HCT116 (cell line): Measurements from ENCODE around the gene NLRC5.

ENCODE experiments used
- CTCF ChIP-seq, 3 experiments: fragments of 200-600 bp in 1 of 3; sonication (generic) in 1 of 3; IDR thresholded peaks in 2 of 3; conservative IDR thresholded peaks in 1 of 3; 2 replicates each; pipeline ENCODE4 v1.5.1; 2012 to 2017; ENCODE audit warnings: low read depth in 2 of 3, low read length in 2 of 3, antibody characterized with exemption in 1 of 3, borderline replicate concordance in 1 of 3, control low read depth in 1 of 3, mild to moderate bottlenecking in 1 of 3, mixed read lengths in 1 of 3, mixed run types in 1 of 3, moderate library complexity in 1 of 3; ENCODE audit not compliant: insufficient read depth in 1 of 3
- POLR2A ChIP-seq: IDR thresholded peaks from 2 replicates; pipeline ENCODE4 v1.7.0; 2011; ENCODE audit warnings: borderline replicate concordance; ENCODE audit not compliant: insufficient read depth, insufficient read length; ENCODE audit errors: extremely low read depth

- peak; percentile 71 to 81 (median 73) for TF ChIP-seq CTCF (IDR thresholded peaks at IDR 0.05 in 2 of 3, conservative IDR thresholded peaks at IDR 0.05 in 1 of 3; ENCODE audit: borderline replicate concordance in 1 of 3, insufficient read depth in 1 of 3, low read depth in 2 of 3, low read length in 2 of 3)
- no peak for TF ChIP-seq POLR2A
These were observed 38.2 kb upstream of the NLRC5 start for GRCh38 chr16:56950881-56951771.
